GM21367 (cell line): ENCODE results near the gene GLYR1.
A peak's percentile ranks its signal among the peaks of the same experiment; 100 is the strongest.

Experiments
- ATAC-seq: cut with Tn5 transposase; IDR thresholded peaks from one replicate; pipeline ENCODE4 v1.9.1; 2021; ENCODE audit not compliant: unreplicated experiment

Gene GLYR1

GRCh38 chr16:4850211-4850610, 3.1 kb upstream of the GLYR1 start:
- ATAC-seq = no peak

GRCh38 chr16:4847774-4848587, 893 bp upstream of the GLYR1 start:
- peak; percentile 12 for ATAC-seq

DNA sequence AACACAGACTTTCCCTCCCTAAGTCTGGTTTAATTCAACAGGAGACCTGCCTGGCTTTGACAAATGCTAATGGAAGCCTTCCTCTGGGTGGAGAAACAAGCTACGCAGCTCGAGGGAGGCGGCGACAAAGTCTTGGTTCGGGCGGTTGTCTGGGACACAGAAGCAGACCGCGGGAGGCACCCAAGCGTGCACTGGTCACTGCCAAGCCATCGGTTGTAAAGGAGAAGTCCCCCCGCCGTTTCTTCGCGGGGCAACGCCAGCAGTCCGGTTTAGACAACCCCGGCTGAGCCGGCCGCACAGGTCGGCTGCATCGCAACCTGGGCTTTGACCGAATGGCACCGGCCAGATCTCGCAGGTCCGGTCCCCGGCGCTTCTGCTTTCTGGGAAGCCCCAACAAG, 586 bp downstream of the GLYR1 start:
- ATAC-seq = peak; percentile 3

GRCh38 chr16:4840984-4841383, 6.1 kb downstream of the GLYR1 start:
- no peak for ATAC-seq

DNA sequence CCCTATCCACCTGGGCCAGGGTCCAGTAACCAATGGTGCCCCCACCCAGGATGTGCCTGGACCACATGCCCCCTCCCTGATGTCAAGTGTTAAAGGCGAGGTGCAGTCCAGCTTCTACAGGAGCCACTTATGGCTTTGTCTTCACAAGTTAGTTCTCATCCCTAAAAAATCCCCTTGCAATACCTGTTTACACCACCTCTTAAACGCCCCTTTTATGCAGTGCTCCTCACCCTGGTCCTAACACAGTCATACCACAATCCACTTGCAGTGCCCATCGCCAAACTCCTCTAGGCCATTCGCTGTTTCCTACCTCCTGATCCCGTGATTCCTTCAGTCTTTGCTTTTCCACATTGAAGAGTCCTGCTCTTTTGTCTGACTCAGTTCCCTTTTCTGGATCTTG, 7.1 kb downstream of the GLYR1 start:
- ATAC-seq = no peak

DNA sequence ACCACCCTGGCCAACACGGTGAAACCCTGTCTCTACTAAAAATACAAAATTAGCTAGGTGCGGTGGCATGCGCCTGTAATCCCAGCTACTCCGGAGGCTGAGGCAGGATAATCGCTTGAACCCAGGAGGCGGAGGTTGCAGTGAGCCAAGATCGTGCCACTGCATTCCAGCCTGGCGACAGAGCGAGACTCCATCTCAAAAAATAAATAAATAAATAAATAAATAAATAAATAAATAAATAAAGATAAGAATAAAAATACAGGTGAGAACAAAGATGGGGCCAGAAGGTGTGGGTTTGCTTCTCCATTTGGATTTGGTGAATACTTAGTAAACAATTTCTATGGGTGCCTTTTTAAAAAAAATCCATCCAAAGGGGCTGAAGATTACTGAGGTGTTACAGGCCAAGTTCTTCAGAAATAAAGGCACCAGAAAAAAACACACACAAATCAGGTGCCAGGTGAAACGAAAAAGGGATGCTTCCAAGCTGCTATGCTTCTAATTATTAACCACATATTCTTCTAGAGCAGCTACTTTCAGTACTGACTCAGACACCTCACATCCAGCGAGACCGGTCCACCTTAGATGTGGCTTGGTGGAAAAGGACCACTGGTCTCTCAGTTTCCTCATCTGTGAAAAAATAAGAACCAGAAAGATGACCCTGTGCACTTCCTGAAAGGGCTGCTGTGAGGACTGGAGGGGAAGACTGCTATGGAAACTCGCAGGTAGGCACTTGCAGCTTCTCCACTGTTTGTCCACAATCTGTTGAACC, 9.2 kb downstream of the GLYR1 start:
- no peak for ATAC-seq

- no peak for ATAC-seq
Measured at GRCh38 chr16:4836727-4837126, 10.4 kb downstream of the GLYR1 start.

GRCh38 chr16:4833584-4833983, 13.5 kb downstream of the GLYR1 start:
- no peak for ATAC-seq

DNA sequence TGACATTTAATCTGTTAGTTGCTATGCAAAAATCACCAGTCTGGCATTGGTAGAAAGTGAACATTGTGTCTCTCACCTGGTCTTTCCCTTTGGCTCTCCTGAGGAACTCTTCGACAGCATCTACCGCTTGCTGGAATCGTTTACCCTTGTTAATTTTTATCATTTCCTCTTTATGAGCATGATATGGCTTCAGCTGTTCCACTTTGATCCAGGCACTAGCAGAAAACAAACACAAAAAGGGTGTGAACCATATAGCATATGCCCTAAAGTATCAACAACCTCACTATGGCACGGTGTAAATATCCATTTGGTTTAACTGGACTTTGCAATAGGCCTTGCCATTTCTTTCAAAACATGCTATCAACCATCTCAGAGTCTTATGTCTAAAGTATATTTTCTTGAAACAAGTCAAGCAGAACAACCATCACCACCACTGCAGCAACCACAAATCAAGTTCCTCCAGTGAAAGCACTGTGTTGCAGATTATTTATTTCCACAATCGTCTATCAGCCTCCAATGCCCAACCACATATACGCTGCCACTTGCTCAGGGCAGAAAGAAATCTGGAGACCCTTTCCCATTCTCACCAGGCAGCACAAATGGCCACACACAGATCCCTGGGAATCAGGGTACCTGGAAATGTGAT, 14.3 kb downstream of the GLYR1 start:
- no peak for ATAC-seq

DNA sequence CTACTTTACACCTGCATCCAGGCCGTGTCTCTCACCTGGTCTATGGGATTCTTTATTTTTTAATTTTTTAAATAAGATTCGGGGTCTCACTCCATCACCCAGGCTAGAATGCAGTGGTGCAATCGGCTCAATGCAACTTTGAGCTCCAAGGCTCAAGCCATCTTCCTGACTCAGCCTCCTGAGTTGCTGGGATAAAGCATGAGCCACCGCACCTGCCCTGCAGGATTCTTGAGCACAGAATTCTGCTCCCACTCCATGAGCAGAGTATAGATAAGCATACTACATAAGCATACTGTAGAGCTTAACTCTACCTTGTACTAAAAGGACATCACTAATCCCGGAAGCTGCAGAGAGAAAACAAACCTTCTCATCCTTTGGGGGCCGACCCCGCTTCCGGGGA, 15.5 kb downstream of the GLYR1 start:
- ATAC-seq = no peak

DNA sequence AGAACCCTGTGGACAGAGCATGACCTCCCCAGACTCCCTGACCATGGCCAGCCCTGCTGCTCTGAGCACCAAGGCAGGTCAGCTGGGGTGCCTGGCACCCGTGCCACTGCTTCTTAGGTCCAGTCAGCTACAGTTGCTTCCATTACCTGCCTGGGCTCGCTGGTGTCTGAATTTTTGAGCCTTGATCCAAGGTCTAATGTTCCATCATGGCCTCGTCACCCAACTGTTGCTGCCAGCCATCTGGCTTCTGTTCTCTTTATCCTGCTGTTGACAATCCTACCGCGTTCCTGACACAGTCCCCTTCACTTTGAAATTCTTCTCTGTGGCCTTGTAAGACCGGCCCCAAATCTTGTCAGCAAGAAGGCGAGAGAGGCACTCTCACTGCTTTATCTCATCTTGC, 16.7 kb downstream of the GLYR1 start:
- ATAC-seq = no peak

- no peak for ATAC-seq
Measured at GRCh38 chr16:4828567-4829321, 18.3 kb downstream of the GLYR1 start.

DNA sequence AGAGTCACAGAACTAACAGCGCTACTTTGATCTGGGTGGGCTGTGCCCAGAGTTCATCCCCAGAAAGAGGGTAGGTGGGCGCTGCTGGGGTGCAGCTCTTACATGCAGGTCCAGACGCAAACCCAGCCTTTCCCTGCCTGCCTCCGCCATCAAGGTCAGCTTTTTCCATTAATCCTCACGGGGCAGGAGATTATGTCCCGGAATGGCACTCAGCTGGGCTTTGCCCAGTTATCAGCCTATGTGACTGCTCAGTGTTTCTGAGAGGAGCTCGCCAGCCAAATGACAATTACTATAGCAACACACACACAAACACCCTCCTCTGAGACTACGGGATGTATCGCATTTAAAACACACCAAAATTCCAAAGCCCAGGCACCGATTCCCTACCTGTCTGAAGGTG, 20.1 kb downstream of the GLYR1 start:
- ATAC-seq = no peak

- no peak for ATAC-seq
Measured at GRCh38 chr16:4826526-4826925, 20.6 kb downstream of the GLYR1 start.

- no peak for ATAC-seq
Measured at GRCh38 chr16:4825196-4825595, 21.9 kb downstream of the GLYR1 start.

DNA sequence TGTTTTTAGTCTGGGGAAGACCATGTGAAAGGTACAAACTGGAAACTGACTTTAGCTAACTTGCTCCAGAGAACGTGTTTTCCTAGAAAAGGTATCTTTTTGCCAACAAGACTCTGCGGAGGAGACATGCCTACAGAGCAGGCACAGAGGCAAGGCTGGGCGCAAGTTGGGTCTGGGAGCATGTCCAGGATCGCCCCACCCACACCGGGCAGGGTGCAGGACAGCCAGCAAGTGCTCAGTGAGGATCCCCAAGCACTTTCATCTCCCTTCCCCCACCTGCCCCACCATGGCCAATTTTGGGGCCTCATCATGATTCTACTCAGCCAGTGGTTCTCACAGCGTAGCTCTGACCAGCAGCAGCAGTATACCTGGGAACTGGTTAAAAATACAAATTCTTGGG, 26.4 kb downstream of the GLYR1 start:
- no peak for ATAC-seq

- ATAC-seq = no peak
Measured at GRCh38 chr16:4814542-4815173, 32.4 kb downstream of the GLYR1 start.

- no peak for ATAC-seq
Measured at GRCh38 chr16:4814046-4814445, 33.0 kb downstream of the GLYR1 start.

- no peak for ATAC-seq
Measured at GRCh38 chr16:4813251-4814003, 33.7 kb downstream of the GLYR1 start.

- ATAC-seq = no peak
Measured at GRCh38 chr16:4811773-4812172, 35.3 kb downstream of the GLYR1 start.
